Stomach (tissue), 9 donors: ENCODE measurements around the gene PGBD5. TPM values are rescaled to one million over a fixed set of nuclear protein-coding genes. Genes with fewer than 3 reads are reported as not detected.

Experiments
- DNase-seq, 2 donors: peaks; one replicate each; pipeline versions ENCODE4 v3.0.0 to v3.0.0-alpha.2; 2013 to 2019
- H3K27ac ChIP-seq, 5 donors: fragments of 200-600 bp in 4 of 5; sonication (generic) in 4 of 5; one replicate each; pipeline ENCODE4 v1.5.1; 2013 to 2019; ENCODE audit warnings: mild to moderate bottlenecking in 1 of 5, moderate library complexity in 1 of 5
- H3K27me3 ChIP-seq, 3 donors: fragments of 200-600 bp; sonication (generic); one replicate each; pipeline ENCODE4 v1.5.1; 2017 to 2019; ENCODE audit warnings: mixed run types in 1 of 3
- H3K36me3 ChIP-seq, 4 donors: fragments of 200-600 bp; sonication (generic); 1 replicate in 3 of 4; 2 replicates in 1 of 4; pipeline ENCODE4 v1.5.1; 2016 to 2019
- H3K4me1 ChIP-seq, 4 donors: fragments of 200-600 bp; sonication (generic); one replicate each; pipeline ENCODE4 v1.5.1; 2016 to 2019
- H3K4me3 ChIP-seq, 4 donors: fragments of 200-600 bp; sonication (generic) in 3 of 4; one replicate each; pipeline ENCODE4 v1.5.1; 2016 to 2019; ENCODE audit warnings: mild to moderate bottlenecking in 1 of 4
- H3K9me3 ChIP-seq, 4 donors: fragments of 200-600 bp; sonication (generic); one replicate each; pipeline ENCODE4 v1.5.1; 2016 to 2019
- EP300 ChIP-seq: sonication (generic); formaldehyde crosslinking; IDR thresholded peaks from one replicate; pipeline ENCODE4 v1.6.1; 2017; ENCODE audit warnings: antibody characterized with exemption
- POLR2A ChIP-seq, 4 donors: fragments of 450-650 bp; IDR thresholded peaks; one replicate each; pipeline ENCODE4 v1.6.1; 2016; ENCODE audit warnings: antibody characterized with exemption in 4 of 4, control low read depth in 2 of 4, mild to moderate bottlenecking in 1 of 4, moderate library complexity in 1 of 4
- POLR2AphosphoS5 ChIP-seq, 3 donors: sonication (generic); formaldehyde crosslinking; IDR thresholded peaks; one replicate each; pipeline ENCODE4 v1.6.1; 2016; ENCODE audit warnings: antibody characterized with exemption in 3 of 3
- WGBS, 5 donors: extraction: QIAGEN DNeasy Blood & Tissue Kit in 3 of 5; methylation state at CpG; one replicate each; pipeline versions ENCODE4 v1.1.5 to v1.1.7; 2013 to 2018; 5-methylcytosine and 5-hydroxymethylcytosine counted together
- intact Hi-C: fragments of 100-400 bp; cut with DNase I; formaldehyde crosslinking; loops from one replicate; pipeline ENCODE4 v1.15.1; 2023; ENCODE audit warnings: low total_unique reads
- polyA plus RNA-seq, 3 donors: library from polyadenylated mRNA; stranded (reverse); fragments of 200-250 nt; gene quantifications; one replicate each; pipeline ENCODE4 v1.2.3, GENCODE V29; 2013
- total RNA-seq, 5 donors: library from RNA; depleted of rRNA; stranded (reverse); fragments of >200 nt; gene quantifications; one replicate each; pipeline versions ENCODE4 v1.1.0 to v1.2.3, GENCODE V29; 2014 to 2016
- TF ChIP-seq, protein P1 (sequence below), 7 experiments: fragments of 450-650 bp in 4 of 7; fragments of 200-600 bp in 3 of 7; sonication (generic) in 3 of 7; IDR thresholded peaks; one replicate each; pipeline ENCODE4 v1.5.1; 2016 to 2019; ENCODE audit warnings: antibody characterized with exemption in 7 of 7, control low read depth in 2 of 7, mild to moderate bottlenecking in 1 of 7
- donor health status: healthy with polysubstance abuse.
- donor health status: Bipolar disorder and iron deficiency.
- donor health status: healthy.

Gene PGBD5
- total and polyA plus RNA-seq, 8 donors, result under 0.01 to 1.2 (median 0.34) TPM

DNA sequence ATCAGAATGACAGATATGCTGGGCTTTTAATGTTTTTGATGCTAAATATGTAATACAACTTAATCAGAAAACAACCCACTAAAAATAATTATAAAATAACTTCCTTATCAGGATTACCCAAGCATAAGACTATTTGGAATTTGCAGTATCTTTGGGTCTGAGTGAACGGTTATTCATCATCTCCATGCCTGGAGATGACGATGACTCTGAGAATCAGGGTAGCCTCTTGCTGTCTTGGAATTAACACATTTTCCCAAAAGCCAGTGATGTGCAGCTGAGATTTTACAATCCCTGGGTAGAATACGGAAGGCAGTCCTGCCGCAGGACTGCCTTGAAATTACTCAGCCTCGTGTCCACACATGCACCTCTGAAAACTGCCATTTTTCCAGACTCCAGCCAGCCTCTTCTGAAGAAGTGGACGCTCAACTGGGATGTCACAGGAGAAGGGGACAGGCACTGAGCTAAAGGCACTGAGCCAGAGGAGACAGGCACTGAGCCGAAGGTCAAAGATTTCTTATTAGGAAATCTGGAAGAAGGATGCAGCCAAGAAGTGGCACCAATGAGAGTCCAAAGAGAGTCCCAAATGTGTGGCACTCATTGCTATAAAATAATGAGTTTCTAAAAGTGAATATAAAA lies 85.5 kb downstream of the PGBD5 start:
- DNase-seq, result no peak
- H3K27me3 ChIP-seq, result no peaks in the 10 kb centered on the region
- no peaks in the 10 kb centered on the region for H3K9me3 ChIP-seq
- intact Hi-C loops, result no loop called here
- H3K4me3 ChIP-seq, result no peak overlapping the region
- no peak overlapping the region for H3K27ac ChIP-seq
- WGBS, 5 donors, result 82 to 91% (median 85%) methylated on average over 7 of the region's 7 CpGs
- TF ChIP-seq POLR2A (IDR thresholded peaks at IDR 0.05) (no peak), EP300 (no peak), POLR2AphosphoS5 (IDR thresholded peaks at IDR 0.05) (no peak)
- TF ChIP-seq, protein P1, sequence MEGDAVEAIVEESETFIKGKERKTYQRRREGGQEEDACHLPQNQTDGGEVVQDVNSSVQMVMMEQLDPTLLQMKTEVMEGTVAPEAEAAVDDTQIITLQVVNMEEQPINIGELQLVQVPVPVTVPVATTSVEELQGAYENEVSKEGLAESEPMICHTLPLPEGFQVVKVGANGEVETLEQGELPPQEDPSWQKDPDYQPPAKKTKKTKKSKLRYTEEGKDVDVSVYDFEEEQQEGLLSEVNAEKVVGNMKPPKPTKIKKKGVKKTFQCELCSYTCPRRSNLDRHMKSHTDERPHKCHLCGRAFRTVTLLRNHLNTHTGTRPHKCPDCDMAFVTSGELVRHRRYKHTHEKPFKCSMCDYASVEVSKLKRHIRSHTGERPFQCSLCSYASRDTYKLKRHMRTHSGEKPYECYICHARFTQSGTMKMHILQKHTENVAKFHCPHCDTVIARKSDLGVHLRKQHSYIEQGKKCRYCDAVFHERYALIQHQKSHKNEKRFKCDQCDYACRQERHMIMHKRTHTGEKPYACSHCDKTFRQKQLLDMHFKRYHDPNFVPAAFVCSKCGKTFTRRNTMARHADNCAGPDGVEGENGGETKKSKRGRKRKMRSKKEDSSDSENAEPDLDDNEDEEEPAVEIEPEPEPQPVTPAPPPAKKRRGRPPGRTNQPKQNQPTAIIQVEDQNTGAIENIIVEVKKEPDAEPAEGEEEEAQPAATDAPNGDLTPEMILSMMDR (IDR thresholded peaks at IDR 0.05), result no peak
- peaks cover 0 to 7% (median 0%) of the 10 kb centered on the region in 4 donors for H3K4me1 ChIP-seq
- H3K36me3 ChIP-seq, result no peaks in the 10 kb centered on the region

DNA sequence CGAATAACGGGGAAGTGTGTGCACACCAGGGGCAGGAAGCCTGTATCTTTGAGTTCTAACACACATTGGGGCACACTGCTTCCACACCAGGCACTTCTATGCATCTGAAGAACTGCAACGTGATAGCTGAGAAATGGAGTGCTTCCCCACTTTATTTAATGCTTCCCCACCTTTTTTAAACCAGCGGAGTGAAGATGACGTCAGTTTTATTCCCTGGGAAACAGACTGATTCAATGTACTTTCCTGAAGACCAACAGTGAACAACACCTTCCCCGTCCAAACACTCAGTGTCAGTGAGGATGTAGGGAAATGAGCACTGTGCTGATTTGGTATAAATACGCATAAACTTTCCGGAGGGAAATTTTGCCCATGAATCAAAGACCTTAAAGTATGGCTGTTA lies 87.1 kb downstream of the PGBD5 start:
- intact Hi-C loops, result no loop called here
- no peaks in the 10 kb centered on the region for H3K9me3 ChIP-seq
- no peak for DNase-seq
- no peaks in the 10 kb centered on the region for H3K27me3 ChIP-seq
- TF ChIP-seq EP300 (no peak), POLR2A (IDR thresholded peaks at IDR 0.05) (no peak), POLR2AphosphoS5 (IDR thresholded peaks at IDR 0.05) (no peak)
- TF ChIP-seq, protein P1 (IDR thresholded peaks at IDR 0.05), result no peak
- H3K36me3 ChIP-seq, result no peaks in the 10 kb centered on the region
- no peaks in the 10 kb centered on the region for H3K4me1 ChIP-seq
- no peak overlapping the region for H3K4me3 ChIP-seq
- WGBS, 5 donors, result 82 to 91% (median 85%) methylated on average over 8 of the region's 8 CpGs
- H3K27ac ChIP-seq, result no peak overlapping the region

DNA sequence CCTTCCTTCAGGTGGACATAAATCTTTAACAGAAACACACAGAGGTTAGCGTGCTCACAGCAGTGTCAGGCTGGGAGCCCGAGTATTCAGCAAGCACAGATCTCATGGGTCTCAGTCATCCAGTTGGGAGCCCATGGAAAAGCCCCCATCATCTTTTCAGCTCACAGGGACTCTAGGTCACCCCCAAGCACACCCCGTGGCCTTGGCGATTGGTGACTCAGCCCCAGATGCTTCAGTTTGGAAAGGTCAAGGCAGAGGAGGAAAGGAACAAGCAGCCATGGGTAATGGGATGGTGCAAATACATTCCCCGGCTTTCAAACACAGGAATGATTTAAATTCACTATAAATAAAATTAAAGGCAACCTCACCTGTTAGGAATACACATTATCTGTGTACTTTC lies 88.9 kb downstream of the PGBD5 start:
- no peak overlapping the region for H3K4me3 ChIP-seq
- intact Hi-C loops, result no loop called here
- H3K27me3 ChIP-seq, result no peaks in the 10 kb centered on the region
- 71 to 91% (median 88%) methylated on average over 5 of the region's 5 CpGs for WGBS, 5 donors
- no peaks in the 10 kb centered on the region for H3K4me1 ChIP-seq
- no peaks in the 10 kb centered on the region for H3K36me3 ChIP-seq
- TF ChIP-seq POLR2AphosphoS5 (IDR thresholded peaks at IDR 0.05) (no peak), POLR2A (IDR thresholded peaks at IDR 0.05) (no peak), EP300 (no peak)
- TF ChIP-seq, protein P1 (IDR thresholded peaks at IDR 0.05), result no peak
- no peak overlapping the region for H3K27ac ChIP-seq
- H3K9me3 ChIP-seq, result no peaks in the 10 kb centered on the region
- DNase-seq, result no peak

DNA sequence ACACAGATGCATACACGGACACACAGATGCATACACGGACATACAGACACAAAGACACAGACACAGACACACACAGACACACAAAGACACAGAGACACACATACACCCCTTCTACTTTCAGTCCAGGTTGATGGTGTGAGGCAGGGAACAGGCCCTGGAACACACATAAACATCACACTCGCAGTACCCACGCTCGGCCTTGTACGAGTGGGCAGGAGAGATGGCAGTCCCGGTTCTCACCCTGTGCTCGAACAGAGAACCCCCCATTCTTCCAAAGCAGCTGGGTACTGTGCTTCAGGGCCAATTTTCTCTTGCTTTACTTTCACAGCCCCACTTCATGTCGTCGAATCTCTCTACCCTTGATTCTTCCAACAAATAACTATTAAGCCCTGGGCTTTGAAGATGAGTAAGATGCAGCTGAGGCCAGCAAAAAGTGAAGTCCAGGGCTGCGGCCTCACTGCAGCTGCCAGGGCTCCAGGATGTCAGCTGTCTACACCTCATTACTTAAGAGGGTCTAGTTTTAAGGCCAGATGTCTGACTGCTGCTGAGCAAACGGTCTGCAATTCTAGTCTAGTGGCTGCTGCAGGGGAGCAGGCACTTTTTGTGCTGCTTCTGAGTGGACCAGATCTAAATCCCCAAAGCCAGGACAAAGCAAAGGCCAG lies 90.1 kb downstream of the PGBD5 start:
- no peak for DNase-seq
- H3K9me3 ChIP-seq, result no peaks in the 10 kb centered on the region
- H3K27ac ChIP-seq, result no peak overlapping the region
- TF ChIP-seq POLR2AphosphoS5 (IDR thresholded peaks at IDR 0.05) (no peak), EP300 (no peak), POLR2A (IDR thresholded peaks at IDR 0.05) (no peak)
- TF ChIP-seq, protein P1 (IDR thresholded peaks at IDR 0.05), result no peak
- no peaks in the 10 kb centered on the region for H3K27me3 ChIP-seq
- 78 to 86% (median 81%) methylated on average over 10 to 12 of the region's 12 CpGs for WGBS, 5 donors
- H3K4me3 ChIP-seq, result no peak overlapping the region
- H3K36me3 ChIP-seq, result no peaks in the 10 kb centered on the region
- no peaks in the 10 kb centered on the region for H3K4me1 ChIP-seq
- intact Hi-C loops, result no loop called here
